HEK293T (cell line): ENCODE data around the gene POLDIP3.

Source experiments
- BHLHE40 ChIP-seq: fragments of 450-650 bp; IDR thresholded peaks from 2 replicates; pipeline ENCODE4 v1.6.1; 2016; ENCODE audit warnings: mild to moderate bottlenecking, moderate library complexity, borderline replicate concordance
- ELF4 ChIP-seq: fragments of 450-650 bp; IDR thresholded peaks from 2 replicates; pipeline ENCODE4 v1.6.1; 2017; ENCODE audit warnings: antibody characterized with exemption
- FOXA1 ChIP-seq: fragments of 450-650 bp; IDR thresholded peaks from 2 replicates; pipeline ENCODE4 v1.6.1; 2016; ENCODE audit warnings: mild to moderate bottlenecking
- FOXK2 ChIP-seq: fragments of 450-650 bp; IDR thresholded peaks from 2 replicates; pipeline ENCODE4 v1.6.1; 2016; ENCODE audit warnings: mild to moderate bottlenecking
- FOXM1 ChIP-seq: fragments of 450-650 bp; IDR thresholded peaks from 2 replicates; pipeline ENCODE4 v1.6.1; 2017; ENCODE audit warnings: mild to moderate bottlenecking, borderline replicate concordance
- HDGF ChIP-seq: fragments of 450-650 bp; IDR thresholded peaks from 2 replicates; pipeline ENCODE4 v1.6.1; 2017; ENCODE audit warnings: antibody characterized with exemption, borderline replicate concordance
- L3MBTL2 ChIP-seq: fragments of 450-650 bp; conservative IDR thresholded peaks from 2 replicates; pipeline ENCODE4 v1.6.1; 2016; ENCODE audit warnings: mild to moderate bottlenecking
- NFRKB ChIP-seq: fragments of 450-650 bp; IDR thresholded peaks from 2 replicates; pipeline ENCODE4 v1.6.1; 2016; ENCODE audit warnings: mild to moderate bottlenecking, moderate library complexity
- SP1 ChIP-seq: fragments of 450-650 bp; IDR thresholded peaks from 2 replicates; pipeline ENCODE4 v1.6.1; 2017
- SUZ12 ChIP-seq: fragments of 450-650 bp; IDR thresholded peaks from 2 replicates; pipeline ENCODE4 v1.6.1; 2016; ENCODE audit warnings: mild to moderate bottlenecking
- TARDBP ChIP-seq: fragments of 450-650 bp; IDR thresholded peaks from 2 replicates; pipeline ENCODE4 v1.6.1; 2016
- ZNF384 ChIP-seq: fragments of 450-650 bp; IDR thresholded peaks from 2 replicates; pipeline ENCODE4 v1.6.1; 2016
- TF ChIP-seq, protein P1 (sequence below): fragments of 450-650 bp; IDR thresholded peaks from 2 replicates; pipeline ENCODE4 v1.6.1; 2016

DNA sequence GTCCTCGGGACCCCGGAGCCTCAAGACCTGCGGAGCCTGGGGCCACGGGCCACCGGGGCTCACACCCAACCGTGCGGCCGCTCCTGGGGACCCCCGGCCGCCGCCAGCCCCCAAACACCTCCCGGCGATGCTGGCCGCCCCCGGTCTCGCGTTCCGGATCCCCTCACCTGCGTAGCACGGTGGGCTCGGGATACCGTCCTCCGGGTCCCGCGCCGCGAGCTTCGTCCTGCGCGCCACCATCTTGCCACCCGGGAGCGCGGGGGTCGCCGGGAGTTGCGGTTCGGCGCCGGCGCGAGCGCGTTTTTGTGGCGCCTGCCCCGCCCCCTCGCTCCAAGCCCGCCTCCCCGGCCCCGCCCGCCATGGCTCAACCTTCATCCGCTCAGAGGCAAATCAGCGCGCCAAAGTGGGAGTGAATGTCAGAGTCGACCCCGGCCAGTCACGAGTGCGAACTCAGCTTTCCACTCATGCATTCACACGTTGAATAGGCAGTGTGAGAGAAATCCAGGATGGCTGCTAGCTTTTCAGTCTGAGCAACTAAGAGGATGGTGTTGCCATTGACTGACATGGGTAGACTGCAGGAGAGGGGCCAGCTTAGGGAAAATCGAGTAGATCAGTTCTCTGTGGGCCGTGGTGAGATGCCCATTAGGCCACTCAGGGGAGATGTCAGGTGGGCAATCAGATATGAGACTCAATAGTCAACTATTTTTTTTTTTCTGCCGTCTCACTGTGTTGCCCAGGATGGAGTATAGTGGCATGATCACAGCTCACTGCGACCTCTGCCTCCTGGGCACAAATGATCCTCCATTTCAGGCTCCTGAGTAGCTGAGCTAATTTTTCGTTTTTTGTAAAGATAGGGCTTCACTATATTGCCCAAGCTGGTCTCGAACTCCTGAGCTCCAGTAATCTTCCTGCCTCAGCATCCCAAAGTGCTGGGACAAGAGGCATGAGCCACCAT, 32.6 kb downstream of the POLDIP3 start:
- TF ChIP-seq FOXM1 (no peak), FOXK2 (no peak), SP1 (no peak), TARDBP (no peak), L3MBTL2 (peak; percentile 46; the same call in 1 of the 2 replicates), SUZ12 (no peak), ZNF384 (no peak), FOXA1 (no peak), BHLHE40 (no peak), NFRKB (no peak), HDGF (no peak), ELF4 (no peak)
- TF ChIP-seq, protein P1, sequence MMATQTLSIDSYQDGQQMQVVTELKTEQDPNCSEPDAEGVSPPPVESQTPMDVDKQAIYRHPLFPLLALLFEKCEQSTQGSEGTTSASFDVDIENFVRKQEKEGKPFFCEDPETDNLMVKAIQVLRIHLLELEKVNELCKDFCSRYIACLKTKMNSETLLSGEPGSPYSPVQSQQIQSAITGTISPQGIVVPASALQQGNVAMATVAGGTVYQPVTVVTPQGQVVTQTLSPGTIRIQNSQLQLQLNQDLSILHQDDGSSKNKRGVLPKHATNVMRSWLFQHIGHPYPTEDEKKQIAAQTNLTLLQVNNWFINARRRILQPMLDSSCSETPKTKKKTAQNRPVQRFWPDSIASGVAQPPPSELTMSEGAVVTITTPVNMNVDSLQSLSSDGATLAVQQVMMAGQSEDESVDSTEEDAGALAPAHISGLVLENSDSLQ: no peak; the same call in 1 of the 2 replicates
